ENCODE results near the gene TAS2R8. TPM values are rescaled to one million over a fixed set of nuclear protein-coding genes. Genes with fewer than 3 reads are reported as not detected.

TAS2R8 gene
- not detected in 5 replicates for total RNA-seq (2022; extraction: Qiagen RNA extraction; ENCODE audit: low read depth)

GRCh38 chr12:10807186-10807585 is at the start of gene TAS2R8:
TSS of gene TAS2R8 (minus strand) at chr12:10807286. CDS start at chr12:10806980, 306 bp downstream.

GRCh38 chr12:10849425-10849878 is 42.4 kb upstream of the TAS2R8 start, which contains the start of gene PRR4:
TSS of gene PRR4 (minus strand) at chr12:10849475. CDS start at chr12:10849437, 38 bp downstream.

GRCh38 chr12:10826258-10826657 is 19.2 kb upstream of the TAS2R8 start, which contains the start of gene TAS2R10:
TSS of gene TAS2R10 (minus strand) at chr12:10826358. CDS start at chr12:10826269, 89 bp downstream.

GRCh38 chr12:10810068-10810467 is 3.0 kb upstream of the TAS2R8 start, which contains the start of gene TAS2R9:
TSS of gene TAS2R9 (minus strand) at chr12:10810168. CDS start at chr12:10810075, 93 bp downstream.

GRCh38 chr12:10802587-10802986 is 4.5 kb downstream of the TAS2R8 start, which contains the start of gene TAS2R7:
TSS of gene TAS2R7 (minus strand) at chr12:10802627. CDS start at chr12:10802570, 57 bp downstream.

Other genes with a start within 250 kb of the TAS2R8 start
- 44.3 to 79.8 TPM (median 49.1 TPM) in 5 replicates for gene MAGOHB, start 193.7 kb downstream of the TAS2R8 start, total RNA-seq (2022; extraction: Qiagen RNA extraction; ENCODE audit: low read depth)
- gene STYK1, start 133.2 kb downstream of the TAS2R8 start, total RNA-seq (2022; extraction: Qiagen RNA extraction; ENCODE audit: low read depth): 0.14 to 0.53 TPM (median 0.31 TPM) in 5 replicates
- 252 to 314 TPM (median 266 TPM) in 5 replicates for gene YBX3, start 84.0 kb downstream of the TAS2R8 start, total RNA-seq (2022; extraction: Qiagen RNA extraction; ENCODE audit: low read depth)
- gene TAS2R7, start 4.7 kb downstream of the TAS2R8 start, total RNA-seq (2022; extraction: Qiagen RNA extraction; ENCODE audit: low read depth): not detected in 5 replicates
- gene TAS2R9, start 2.9 kb upstream of the TAS2R8 start, total RNA-seq (2022; extraction: Qiagen RNA extraction; ENCODE audit: low read depth): not detected in 5 replicates
- gene TAS2R10, start 19.1 kb upstream of the TAS2R8 start, total RNA-seq (2022; extraction: Qiagen RNA extraction; ENCODE audit: low read depth): 0.19 TPM in 1 of 5 replicates, not detected in the others
- 1.2 to 2.5 TPM (median 1.9 TPM) in 5 replicates for gene PRR4, start 42.2 kb upstream of the TAS2R8 start, total RNA-seq (2022; extraction: Qiagen RNA extraction; ENCODE audit: low read depth)
- 2.2 to 5.4 TPM (median 2.9 TPM) in 5 replicates for gene PRH1, start 77.0 kb upstream of the TAS2R8 start, total RNA-seq (2022; extraction: Qiagen RNA extraction; ENCODE audit: low read depth)
- not detected in 5 replicates for gene TAS2R13, start 102.3 kb upstream of the TAS2R8 start, total RNA-seq (2022; extraction: Qiagen RNA extraction; ENCODE audit: low read depth)
- gene PRH2, start 122.0 kb upstream of the TAS2R8 start, total RNA-seq (2022; extraction: Qiagen RNA extraction; ENCODE audit: low read depth): not detected in 5 replicates
- 0.47 to 0.77 TPM (median 0.56 TPM) in 5 replicates for gene TAS2R14, start 132.0 kb upstream of the TAS2R8 start, total RNA-seq (2022; extraction: Qiagen RNA extraction; ENCODE audit: low read depth)
- gene TAS2R50, start 179.6 kb upstream of the TAS2R8 start, total RNA-seq (2022; extraction: Qiagen RNA extraction; ENCODE audit: low read depth): not detected in 5 replicates
- gene TAS2R20, start 191.0 kb upstream of the TAS2R8 start, total RNA-seq (2022; extraction: Qiagen RNA extraction; ENCODE audit: low read depth): 0.13 to 0.30 TPM (median 0.18 TPM) in 4 of 5 replicates, not detected in the other
- 0.19 TPM in 1 of 5 replicates, not detected in the others for gene TAS2R19, start 215.3 kb upstream of the TAS2R8 start, total RNA-seq (2022; extraction: Qiagen RNA extraction; ENCODE audit: low read depth)
- 0.33 TPM in 1 of 5 replicates, not detected in the others for gene TAS2R31, start 224.1 kb upstream of the TAS2R8 start, total RNA-seq (2022; extraction: Qiagen RNA extraction; ENCODE audit: low read depth)